HG03378 (cell line): ENCODE results near the gene ENPP3.
"Not testable (repeated sequence)": the region's sequence is repeated elsewhere in the genome, so short reads cannot be mapped to it uniquely, and the experiment has no call there.

Experiments used
- ATAC-seq: cut with Tn5 transposase; IDR thresholded peaks from one replicate; pipeline ENCODE4 v1.9.1; 2021; ENCODE audit warnings: mild to moderate bottlenecking, moderate library complexity; ENCODE audit not compliant: unreplicated experiment

ENPP3 gene

DNA sequence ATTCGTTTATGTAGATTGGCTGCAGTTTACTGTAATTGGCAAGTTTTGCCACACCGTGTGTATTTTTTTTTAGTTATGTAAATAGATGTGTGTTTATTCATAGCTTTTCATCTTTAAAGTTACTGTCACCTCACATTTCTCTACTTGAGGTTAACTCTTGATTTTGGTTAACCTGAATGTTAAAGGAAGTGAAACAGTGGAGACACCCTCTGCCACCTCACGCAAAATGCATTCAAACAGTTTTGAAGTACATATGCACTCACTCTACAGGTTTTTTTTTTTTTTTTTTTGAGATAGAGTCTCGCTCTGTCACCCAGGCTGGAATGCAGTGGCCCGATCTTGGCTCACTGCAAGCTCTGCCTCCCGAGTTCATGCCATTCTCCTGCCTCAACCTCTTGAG lies 46.4 kb downstream of the ENPP3 start:
- peak; percentile 82 for ATAC-seq

GRCh38 chr6:131685266-131685780 lies 48.2 kb downstream of the ENPP3 start:
- peak; percentile 78 for ATAC-seq

DNA sequence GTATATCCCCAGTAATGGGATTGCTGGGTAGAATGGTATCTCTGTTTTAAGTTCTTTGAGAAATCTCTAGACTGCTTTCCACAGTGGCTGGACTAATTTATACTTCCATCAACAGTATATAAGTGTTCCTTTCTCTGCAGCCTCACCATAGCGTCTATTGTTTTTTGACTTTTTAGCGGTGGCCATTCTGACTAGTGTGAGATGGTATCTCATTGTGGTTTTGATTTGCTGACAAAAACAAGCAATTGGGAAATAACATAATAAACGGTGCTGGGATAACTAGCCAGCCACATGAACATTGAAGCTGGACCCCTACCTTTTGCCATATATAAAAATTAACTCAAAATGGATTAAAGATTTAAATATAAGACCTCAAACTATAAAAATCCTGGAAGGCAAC lies 49.9 kb downstream of the ENPP3 start:
- no peak for ATAC-seq

DNA sequence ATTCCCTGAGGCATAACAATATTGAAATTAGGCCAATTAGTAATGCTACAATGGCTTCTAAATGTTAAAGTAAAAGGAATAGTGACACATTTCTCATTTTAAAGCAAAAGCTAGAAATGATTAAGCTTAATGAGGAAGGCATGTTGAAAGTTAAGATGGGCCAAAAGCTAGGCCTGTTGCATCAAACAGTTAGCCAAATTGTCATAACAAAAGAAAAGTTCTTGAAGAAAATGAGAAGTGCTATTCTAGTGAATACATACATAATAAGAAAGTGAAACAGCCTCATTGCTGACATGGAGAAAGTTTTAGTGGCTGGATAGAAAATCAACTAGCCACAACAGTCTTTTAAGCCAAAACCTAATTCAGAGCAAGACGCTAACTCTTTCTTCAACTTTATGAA lies 51.2 kb downstream of the ENPP3 start:
- ATAC-seq: peak; percentile 68

DNA sequence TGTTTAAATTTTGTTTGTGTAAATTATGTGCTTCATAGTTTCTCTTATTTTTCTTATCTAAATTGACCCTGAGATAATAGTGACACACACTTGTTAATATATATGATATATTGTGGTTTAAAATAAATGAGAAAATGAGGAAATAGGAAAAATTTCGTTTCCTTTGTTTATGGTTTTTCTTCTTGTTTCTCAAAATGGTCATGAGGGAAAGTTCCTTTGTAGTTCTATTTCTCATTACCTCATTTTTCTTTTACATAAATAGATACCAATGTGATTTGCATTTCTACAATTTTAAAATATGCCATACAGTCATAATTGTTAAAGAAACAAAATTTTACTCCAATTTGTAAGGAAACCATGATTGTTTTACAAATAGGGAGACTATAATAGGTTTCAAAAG lies 54.9 kb downstream of the ENPP3 start:
- no peak for ATAC-seq

DNA sequence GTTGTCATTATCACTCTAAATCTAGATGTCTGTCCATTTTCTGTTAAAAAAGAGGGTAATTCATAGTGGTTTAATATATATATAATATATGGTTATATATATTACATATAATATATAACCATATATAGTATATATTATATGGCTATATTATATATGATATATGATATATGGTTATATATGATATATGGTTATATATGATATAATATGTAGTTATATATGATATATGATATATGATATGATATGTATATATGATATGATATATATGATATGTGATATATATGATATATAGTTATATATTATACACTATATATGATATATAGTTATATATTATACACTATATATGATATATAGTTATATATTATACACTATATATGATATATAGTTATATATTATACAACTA lies 55.5 kb downstream of the ENPP3 start:
- no peak for ATAC-seq

- no peak for ATAC-seq
Observed at GRCh38 chr6:131693384-131693783, 56.3 kb downstream of the ENPP3 start.

DNA sequence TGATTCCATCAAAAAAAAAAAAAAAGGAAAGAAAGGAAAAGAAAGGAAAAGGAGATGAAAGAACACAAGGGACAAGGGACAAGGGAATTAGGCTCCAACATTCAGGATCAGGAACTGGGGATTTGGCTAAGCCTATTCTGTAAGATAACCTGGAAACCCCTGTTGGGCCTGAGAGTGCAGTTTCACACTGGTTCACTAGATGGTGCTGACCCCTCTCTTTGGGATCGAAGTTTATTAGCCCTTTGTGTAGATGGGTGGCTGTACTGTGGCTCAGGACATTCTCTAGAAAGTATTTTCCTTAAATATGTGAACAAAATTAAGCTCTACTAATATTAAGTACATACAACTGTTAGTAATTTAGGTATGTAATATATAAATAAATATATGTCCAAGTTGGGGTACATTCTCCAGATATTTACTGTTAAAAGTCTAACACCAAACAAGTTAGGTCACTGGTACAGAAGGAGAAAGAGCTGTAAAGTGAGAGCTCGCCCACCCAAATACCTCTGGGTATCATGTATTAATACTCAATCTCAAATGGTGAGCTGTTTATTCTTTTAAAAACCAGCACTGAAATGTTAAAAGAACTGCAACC lies 57.8 kb downstream of the ENPP3 start:
- ATAC-seq: peak; percentile 93

GRCh38 chr6:131696956-131697355 lies 59.9 kb downstream of the ENPP3 start:
- ATAC-seq: no peak

GRCh38 chr6:131700851-131701250 lies 63.7 kb downstream of the ENPP3 start:
- not testable (repeated sequence) for ATAC-seq

DNA sequence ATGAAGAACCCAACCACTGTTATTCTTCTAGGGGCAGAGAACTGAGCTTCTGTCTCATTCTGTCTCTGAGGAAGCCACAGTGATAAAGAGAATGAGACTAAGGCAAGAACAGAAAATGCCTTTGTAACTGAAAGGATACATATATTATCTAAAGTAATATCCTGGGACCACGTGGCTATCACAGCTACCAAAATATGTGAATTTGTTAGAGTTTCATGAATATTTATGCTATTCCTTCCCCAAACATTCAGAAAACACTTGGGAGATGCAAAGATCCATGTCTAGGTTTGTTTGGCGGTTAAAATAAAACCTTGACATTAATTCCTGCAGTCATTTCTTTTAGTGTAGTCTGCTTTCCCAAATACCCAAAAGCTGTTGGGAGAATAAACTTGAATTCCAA lies 66.8 kb downstream of the ENPP3 start:
- ATAC-seq: not testable (repeated sequence)

DNA sequence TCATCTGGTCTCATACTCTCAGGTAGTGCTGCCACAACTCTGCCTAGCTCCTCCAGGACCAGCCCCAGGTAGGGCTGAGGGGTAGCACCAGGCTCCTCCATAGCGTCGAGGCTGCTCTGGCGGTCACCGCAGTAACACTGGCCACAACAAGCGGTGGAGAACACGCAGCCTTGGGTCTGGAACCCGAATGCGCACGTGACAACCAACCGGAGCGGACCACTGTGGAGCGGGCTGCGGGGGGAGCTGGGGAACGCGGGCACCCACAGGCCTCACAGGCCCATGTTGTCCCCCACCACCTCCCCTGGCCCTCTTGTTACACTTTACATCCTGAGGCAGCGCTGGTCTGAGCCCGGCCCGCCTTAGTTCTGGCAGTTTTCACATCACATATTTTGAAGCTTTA lies 73.8 kb downstream of the ENPP3 start, which contains the start of gene CTAGE9:
Gene CTAGE9 (minus strand): TSS at position 101 of the 400 bp plus-strand sequence. CDS start 0 bp downstream, at position 101.
- ATAC-seq: not testable (repeated sequence)

- ATAC-seq: peak; percentile 56
Observed at GRCh38 chr6:131715567-131715966, 78.5 kb downstream of the ENPP3 start.

DNA sequence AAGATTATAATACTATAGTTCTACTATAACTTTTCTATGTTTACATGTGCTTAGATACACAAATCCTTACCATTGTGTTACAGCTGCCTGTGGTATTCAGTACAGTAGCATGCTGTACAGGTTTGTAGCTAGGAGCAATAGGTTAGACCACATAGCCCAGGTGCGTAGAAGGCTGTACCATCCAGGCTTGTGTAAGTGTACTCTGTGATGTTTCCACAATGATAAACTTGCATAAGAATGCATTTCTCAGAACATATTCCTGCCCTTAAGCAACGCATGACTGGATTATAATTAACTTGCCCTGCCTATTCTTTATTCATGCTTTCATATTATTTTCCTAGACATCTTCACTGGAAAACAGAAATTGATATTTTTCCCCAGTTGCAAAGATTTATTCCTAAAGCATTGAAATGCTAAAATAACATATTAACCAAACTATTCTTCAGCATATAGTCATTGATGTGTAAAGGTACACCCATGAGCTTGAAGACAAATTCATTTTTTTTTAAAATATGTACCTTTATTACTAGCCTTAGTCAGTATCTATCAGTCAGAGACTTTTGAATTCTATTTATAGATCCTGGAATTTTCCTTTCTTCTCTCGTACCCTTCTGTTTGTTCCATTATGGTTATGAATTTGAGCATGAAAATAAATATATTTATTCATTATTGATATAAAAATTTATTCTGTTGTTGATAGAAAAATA lies 80.9 kb downstream of the ENPP3 start:
- no peak for ATAC-seq

GRCh38 chr6:131721161-131721560 lies 84.1 kb downstream of the ENPP3 start:
- ATAC-seq: no peak

DNA sequence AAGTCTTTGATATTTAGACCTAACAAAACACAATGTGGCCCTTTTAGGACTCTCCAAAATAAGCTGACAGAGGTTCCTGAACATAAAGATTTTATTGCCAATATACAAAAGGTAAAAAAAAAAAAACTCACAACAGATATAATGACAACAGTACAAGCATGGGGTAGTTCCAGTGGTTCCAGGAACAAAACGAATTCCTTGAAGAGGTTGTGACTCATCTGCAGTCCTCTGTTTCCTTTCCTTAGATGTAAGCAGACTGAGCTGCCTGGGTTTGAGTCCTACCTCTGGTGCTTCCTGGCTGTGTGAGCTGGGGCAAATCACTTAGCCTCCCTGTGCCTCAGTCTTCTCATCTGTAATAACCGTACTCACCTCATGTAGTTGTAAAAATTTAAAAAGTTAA lies 87.0 kb downstream of the ENPP3 start:
- ATAC-seq: no peak

- ATAC-seq: no peak
Observed at GRCh38 chr6:131727467-131727866, 90.4 kb downstream of the ENPP3 start.

GRCh38 chr6:131727868-131728267 lies 90.8 kb downstream of the ENPP3 start:
- no peak for ATAC-seq

GRCh38 chr6:131728296-131728939 lies 91.3 kb downstream of the ENPP3 start:
- ATAC-seq: no peak

DNA sequence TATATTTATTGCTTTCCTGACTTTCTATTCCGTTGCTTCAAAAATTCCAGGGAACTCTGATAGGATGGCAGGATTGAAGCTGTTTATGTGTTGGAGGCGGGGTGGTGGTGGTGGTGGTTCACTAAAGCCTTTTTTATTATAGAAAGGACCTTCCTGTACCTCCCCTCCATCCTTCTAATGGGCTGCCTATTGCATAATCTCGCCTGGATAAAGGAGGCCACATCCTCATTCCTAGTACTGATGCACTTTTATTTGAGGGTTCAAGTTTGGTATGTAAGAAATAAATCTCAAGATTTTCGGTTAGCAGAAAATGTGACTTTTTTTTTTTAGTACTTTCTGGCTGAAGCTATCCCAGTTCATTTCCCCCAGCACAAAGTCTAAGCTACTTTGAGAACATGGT lies 92.4 kb downstream of the ENPP3 start:
- ATAC-seq: no peak

- ATAC-seq: no peak
Observed at GRCh38 chr6:131730264-131730663, 93.2 kb downstream of the ENPP3 start.

DNA sequence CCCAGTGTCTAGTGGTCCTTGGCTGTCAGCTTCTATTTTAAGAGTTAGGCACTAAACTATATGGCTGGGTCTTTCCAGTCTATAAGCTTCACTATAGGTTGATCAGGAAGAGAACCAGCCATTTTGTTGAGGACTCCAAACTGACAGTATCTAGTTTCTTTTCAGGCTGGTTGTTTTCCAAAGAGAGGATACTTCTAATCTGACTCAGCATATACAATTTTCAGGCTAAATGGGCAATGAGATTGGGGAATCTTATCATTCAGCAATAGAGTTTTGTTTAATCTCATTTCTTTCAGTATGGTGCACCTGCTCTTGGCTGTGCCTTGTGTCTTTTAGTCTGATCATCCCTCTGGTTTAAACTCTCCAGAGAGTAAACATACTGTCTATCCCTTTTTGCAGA lies 94.1 kb downstream of the ENPP3 start:
- ATAC-seq: no peak
